K562 (cell line): Measurements from ENCODE around the gene GPATCH3. TPM values are rescaled to one million over a fixed set of nuclear protein-coding genes. Genes with fewer than 3 reads are reported as not detected.

Experiments used
- ARID2 ChIP-seq: fragments of 450-650 bp; IDR thresholded peaks from 2 replicates; pipeline ENCODE4 v1.6.1; 2017; ENCODE audit warnings: antibody characterized with exemption, mild to moderate bottlenecking
- BCL6 ChIP-seq: fragments of 250-450 bp; sonication (Bioruptor Pico); IDR thresholded peaks from 2 replicates; pipeline ENCODE4 v1.4.0; 2020
- CHD1 ChIP-seq: fragments of 200-600 bp; sonication (generic); IDR thresholded peaks from one replicate; pipeline ENCODE4 v1.6.1; 2012; ENCODE audit warnings: mild to moderate bottlenecking, moderate library complexity, low read length, inconsistent platforms
- CLOCK ChIP-seq: fragments of 250-450 bp; sonication (Bioruptor Pico); IDR thresholded peaks from 2 replicates; pipeline ENCODE4 v1.4.0; 2020; ENCODE audit warnings: mild to moderate bottlenecking, moderate library complexity, borderline replicate concordance
- DACH1 ChIP-seq: fragments of 450-650 bp; IDR thresholded peaks from 2 replicates; pipeline ENCODE4 v1.6.1; 2018; ENCODE audit not compliant: partially characterized antibody
- EGR1 ChIP-seq: fragments of 450-650 bp; conservative IDR thresholded peaks from 2 replicates; pipeline ENCODE4 v1.6.1; 2017; ENCODE audit warnings: mild to moderate bottlenecking
- FOS ChIP-seq: IDR thresholded peaks from 3 replicates; pipeline ENCODE4 v1.6.1; 2011; ENCODE audit not compliant: insufficient read length; ENCODE audit errors: extremely low read depth
- ID3 ChIP-seq, 2 experiments: fragments of 250-450 bp in 1 of 2; fragments of 450-650 bp in 1 of 2; sonication (Bioruptor Pico) in 1 of 2; IDR thresholded peaks; 2 replicates each; pipeline versions ENCODE4 v1.6.1 to v1.8.0; 2016 to 2021; ENCODE audit warnings: mild to moderate bottlenecking in 2 of 2, moderate library complexity in 2 of 2, missing compliant biosample characterization in 1 of 2, missing genetic modification characterization in 1 of 2
- JUND ChIP-seq, 2 experiments: IDR thresholded peaks; 2 replicates in 1 of 2; 3 replicates in 1 of 2; pipeline ENCODE4 v1.6.1; 2011; ENCODE audit warnings: borderline replicate concordance in 2 of 2, low read depth in 2 of 2, low read length in 2 of 2, improper control_type of control experiment in 1 of 2, missing biosample characterization in 1 of 2, missing genetic modification characterization in 1 of 2, missing genetic modification reagents in 1 of 2
- L3MBTL2 ChIP-seq: fragments of 450-650 bp; IDR thresholded peaks from 2 replicates; pipeline ENCODE4 v1.6.1; 2016; ENCODE audit warnings: mild to moderate bottlenecking, moderate library complexity
- MCM5 ChIP-seq: fragments of 450-650 bp; IDR thresholded peaks from 2 replicates; pipeline ENCODE4 v1.6.1; 2016; ENCODE audit warnings: low read depth
- NFIX ChIP-seq: fragments of 250-450 bp; sonication (Bioruptor Pico); IDR thresholded peaks from 2 replicates; pipeline ENCODE4 v1.4.0; 2020; ENCODE audit warnings: low read depth, mild to moderate bottlenecking, moderate library complexity
- PBX2 ChIP-seq, 2 experiments: IDR thresholded peaks in 1 of 2; conservative IDR thresholded peaks in 1 of 2; 2 replicates each; pipeline ENCODE4 v1.6.1; 2016; ENCODE audit warnings: low read depth in 2 of 2, mild to moderate bottlenecking in 1 of 2, missing compliant biosample characterization in 1 of 2, missing genetic modification characterization in 1 of 2, moderate library complexity in 1 of 2
- SNIP1 ChIP-seq: fragments of 450-650 bp; IDR thresholded peaks from 2 replicates; pipeline ENCODE4 v1.7.1; 2017; ENCODE audit warnings: low read depth, mild to moderate bottlenecking
- ZBTB33 ChIP-seq: sonication (generic); formaldehyde crosslinking; IDR thresholded peaks from 2 replicates; pipeline ENCODE4 v1.8.1; 2023; ENCODE audit warnings: mild to moderate bottlenecking, missing genetic modification reagents
- ZNF398 ChIP-seq: fragments of 250-450 bp; sonication (Bioruptor Pico); IDR thresholded peaks from 2 replicates; pipeline ENCODE4 v1.8.0; 2021; ENCODE audit warnings: moderate library complexity, mild to moderate bottlenecking, inconsistent platforms
- polyA plus RNA-seq, 8 experiments: library from polyadenylated mRNA; depleted of rRNA in 4 of 8; stranded (reverse) in 5 of 8; unstranded in 3 of 8; fragments of >200 nt; fragmentation: Nextera tagmentation in 2 of 8; fragmentation: Illumina TruSeq in 1 of 8; extraction: Ambion mirVana in 2 of 8; extraction: Trizol in 1 of 8; gene quantifications; 2 replicates each; pipeline versions ENCODE4 v1.2.1 to v1.2.3, GENCODE V29; 2011 to 2014; ENCODE audit warnings: inconsistent platforms in 1 of 8, missing spikeins in 1 of 8
- total RNA-seq, 7 experiments: library from RNA; depleted of rRNA in 6 of 7; stranded (reverse); fragments of >200 nt in 6 of 7; fragmentation: Illumina TruSeq in 2 of 7; extraction: Trizol in 2 of 7; gene quantifications; 2 replicates each; pipeline versions ENCODE4 v1.2.1 to v1.2.3, GENCODE V29; 2011 to 2021; ENCODE audit warnings: low replicate concordance in 1 of 7

Gene GPATCH3
- total and polyA plus RNA-seq, 9 of the 15 experiments (the other 6 are each of a cell fraction or from before 2014, with no cell fraction given) = 1.6 to 23.0 (median 13.3) TPM

- TF ChIP-seq FOS (peak; percentile 29), MCM5 (no peak), PBX2 (CRISPR knock-in tag; IDR thresholded peaks at IDR 0.05; ENCODE audit: low read depth) (no peak), PBX2 (tag; conservative IDR thresholded peaks at IDR 0.05; ENCODE audit: low read depth) (no peak), DACH1 (peak; percentile 72), L3MBTL2 (no peak), BCL6 (CRISPR knock-in tag) (no peak), ZBTB33 (CRISPR knock-in tag) (no peak), CLOCK (CRISPR knock-in tag) (no peak), SNIP1 (no peak), EGR1 (no peak), ID3 (CRISPR knock-in tag; IDR thresholded peaks at IDR 0.05) (no peak), ID3 (tag; IDR thresholded peaks at IDR 0.05) (no peak), JUND (IDR thresholded peaks at IDR 0.05; ENCODE audit: borderline replicate concordance, low read depth, low read length) (peak; percentile 86), JUND (tag; IDR thresholded peaks at IDR 0.05; ENCODE audit: borderline replicate concordance, low read depth, low read length) (peak; percentile 82; the same call in 1 of the 3 replicates), NFIX (CRISPR knock-in tag) (0 out of 2 replicates have a peak, but pooled peaks have one; percentile 36), ARID2 (no peak), ZNF398 (no peak), CHD1 (no peak)
Observed at GRCh38 chr1:26907071-26907917, 7.0 kb upstream of the GPATCH3 start (continued).
